Activated CD8-positive, alpha-beta memory T cell treated with anti-CD3 and anti-CD28 coated beads, Interleukin-2, amount 10 ng/mL, durations not matched to agents 7 days and 5 days (primary cell): Measurements from ENCODE around the gene ASXL1. TPM values are rescaled to one million over a fixed set of nuclear protein-coding genes. Genes with fewer than 3 reads are reported as not detected.
A peak's percentile ranks its signal among the peaks of the same experiment; 100 is the strongest.
"Not testable (repeated sequence)": the region's sequence is repeated elsewhere in the genome, so short reads cannot be mapped to it uniquely, and the experiment has no call there.

ENCODE experiments used
- ATAC-seq: fragments of 150-1000 bp; cut with Tn5 transposase; one replicate; pipeline ENCODE4 v1.10.0; 2021; ENCODE audit warnings: moderate library complexity
- CTCF ChIA-PET: fragments of 350-600 bp; sonication (Branson Sonifier 250); formaldehyde crosslinking; loops from one replicate; lab custom pipeline; 2021; ENCODE audit warnings: antibody characterized with exemption; lab: Charles Lee
- DNase-seq: peaks from one replicate; pipeline ENCODE4 v3.0.0-alpha.2; 2020
- H3K27ac Mint-ChIP-seq: one replicate; pipeline ENCODE4 v1.8.0; 2021; ENCODE audit warnings: mild to moderate bottlenecking, mixed read lengths
- H3K27me3 Mint-ChIP-seq: one replicate; pipeline ENCODE4 v1.8.0; 2021; ENCODE audit warnings: mixed read lengths
- H3K36me3 Mint-ChIP-seq: one replicate; pipeline ENCODE4 v1.8.0; 2021; ENCODE audit warnings: mild to moderate bottlenecking, mixed read lengths
- H3K4me1 Mint-ChIP-seq: one replicate; pipeline ENCODE4 v1.8.0; 2021; ENCODE audit warnings: mixed read lengths
- H3K4me3 Mint-ChIP-seq: one replicate; pipeline ENCODE4 v1.8.0; 2021; ENCODE audit warnings: mild to moderate bottlenecking, moderate library complexity, mixed read lengths
- H3K9me3 Mint-ChIP-seq: one replicate; pipeline ENCODE4 v1.8.0; 2022; ENCODE audit warnings: low read depth, mixed read lengths
- total RNA-seq, 2 experiments: library from RNA; stranded (reverse); gene quantifications; one replicate each; pipeline ENCODE4 v1.2.3, GENCODE V29; 2021

ASXL1 gene
- total RNA-seq, 2 experiments from 2014 or later = 134 to 135 TPM

DNA sequence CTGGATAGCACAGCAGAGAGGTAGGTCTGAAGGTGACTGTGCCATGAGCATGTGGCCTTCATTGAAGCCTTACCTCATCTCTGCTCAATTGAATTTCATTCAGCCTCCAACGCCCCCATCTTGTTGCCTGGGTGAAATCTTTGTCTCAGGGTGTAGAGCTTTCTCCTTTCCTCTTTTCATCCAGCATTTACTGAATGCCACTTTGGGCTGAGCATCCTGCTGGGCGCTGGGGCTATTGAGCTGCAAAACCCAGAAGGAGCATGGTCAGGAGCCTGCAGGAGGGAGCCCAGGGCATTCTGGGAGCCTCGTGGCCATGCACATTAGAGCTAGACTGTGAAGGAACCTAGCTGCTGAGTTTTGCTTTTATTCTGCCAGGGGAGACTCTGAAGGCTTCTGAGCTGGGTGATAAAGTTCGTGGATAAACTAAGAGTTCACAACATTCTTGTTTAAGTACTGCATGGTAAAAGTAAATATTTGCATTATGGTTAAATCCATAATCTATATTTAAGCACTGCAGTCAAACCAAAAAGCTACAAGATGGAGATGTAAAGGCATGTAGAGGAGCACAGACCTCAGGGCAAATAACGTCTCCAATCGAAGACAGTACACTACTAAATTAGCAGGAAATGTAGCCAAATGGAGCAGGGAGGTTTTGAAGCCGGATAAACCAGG, 13.2 kb upstream of the ASXL1 start:
- Mint-ChIP-seq H3K4me1 (peaks cover 10% of the 10 kb centered on the region), H3K27ac (no peak overlapping the region), H3K9me3 (no peaks in the 10 kb centered on the region), H3K4me3 (no peak overlapping the region), H3K36me3 (peaks cover 9% of the 10 kb centered on the region), H3K27me3 (no peaks in the 10 kb centered on the region)
- DNase-seq (no peak), ATAC-seq (no peak)
- CTCF ChIA-PET = interaction anchor here (0.7 to 1.9 kb wide), 3 partner anchors 9 to 11 kb away, joined by 3 to 5 read pairs (median 4); no protein-coding TSS in a partner anchor

- H3K4me1 Mint-ChIP-seq = peaks cover 21% of the 10 kb centered on the region
- CTCF ChIA-PET = no interaction called here
Measured at GRCh38 chr20:32348207-32348606, 9.9 kb upstream of the ASXL1 start.

DNA sequence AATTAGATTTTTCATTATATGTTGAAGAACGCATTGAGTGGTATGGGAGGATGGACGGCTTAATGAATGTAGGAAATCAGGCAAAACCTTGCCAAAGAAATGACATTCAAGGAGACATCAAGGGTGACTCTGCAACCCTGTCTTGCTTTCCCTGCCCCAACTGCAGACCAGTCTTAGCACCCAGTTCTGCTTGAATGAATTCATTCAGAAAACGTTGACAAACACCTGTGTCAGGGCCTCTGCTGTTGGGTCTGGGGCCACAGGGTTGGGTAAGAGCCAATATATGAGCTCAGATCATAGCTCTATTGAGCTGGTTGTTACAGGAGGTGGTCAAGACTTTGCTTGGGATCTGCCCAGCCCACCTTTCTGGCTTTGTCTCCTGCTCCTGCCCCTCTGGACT, 7.7 kb upstream of the ASXL1 start:
- peaks cover 37% of the 10 kb centered on the region for H3K4me1 Mint-ChIP-seq
- peaks cover 13% of the 10 kb centered on the region for H3K36me3 Mint-ChIP-seq
- ATAC-seq (no peak), DNase-seq (no peak)
- no peak overlapping the region for H3K4me3 Mint-ChIP-seq
- H3K27me3 Mint-ChIP-seq = peaks cover 2% of the 10 kb centered on the region
- no peak overlapping the region for H3K27ac Mint-ChIP-seq
- CTCF ChIA-PET = interaction anchor here (0.8 to 1.2 kb wide), 3 partner anchors 9 to 17 kb away, joined by 3 to 5 read pairs (median 4); no protein-coding TSS in a partner anchor
- no peaks in the 10 kb centered on the region for H3K9me3 Mint-ChIP-seq

More at GRCh38 chr20:32348207-32348606, 9.9 kb upstream of the ASXL1 start:
- DNase-seq (no peak), ATAC-seq (no peak)
- Mint-ChIP-seq H3K27ac (no peak overlapping the region), H3K27me3 (peaks cover 2% of the 10 kb centered on the region), H3K4me3 (no peak overlapping the region), H3K9me3 (no peaks in the 10 kb centered on the region), H3K36me3 (peaks cover 13% of the 10 kb centered on the region)

DNA sequence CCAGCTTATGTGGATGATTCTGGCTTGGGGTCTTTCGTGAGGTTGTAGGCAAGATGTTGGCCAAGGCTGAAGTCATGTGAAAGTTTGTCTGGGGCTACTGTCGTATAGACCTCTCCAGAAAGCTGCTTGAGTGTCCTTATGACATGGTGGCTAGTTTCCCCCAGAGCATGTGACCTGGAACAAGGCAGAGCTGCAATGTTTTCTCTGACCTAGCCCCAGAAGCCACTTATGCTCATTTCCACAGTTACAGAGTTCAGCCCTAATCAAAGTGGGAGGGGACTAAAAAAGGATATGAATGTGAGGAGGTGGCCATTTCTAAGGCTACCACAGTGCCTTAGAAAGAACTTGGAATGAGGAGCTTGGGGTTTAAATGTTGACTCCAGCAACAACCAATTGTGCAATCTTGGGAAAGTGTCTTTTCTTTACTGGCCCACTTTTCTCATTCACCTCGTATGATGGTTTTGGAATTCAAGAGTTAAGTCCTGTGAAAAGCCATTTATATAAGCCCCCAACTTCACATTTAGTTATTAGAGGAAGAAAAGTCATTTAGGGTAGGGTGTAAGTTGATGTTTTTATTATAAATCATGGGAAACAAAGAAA, 5.9 kb upstream of the ASXL1 start:
- ATAC-seq (peak; percentile 46), DNase-seq (peak; percentile 67)
- Mint-ChIP-seq H3K27ac (peak overlapping the region; percentile 81), H3K4me1 (peaks cover 53% of the 10 kb centered on the region), H3K9me3 (no peaks in the 10 kb centered on the region), H3K27me3 (peaks cover 2% of the 10 kb centered on the region), H3K4me3 (peak overlapping the region; percentile 22), H3K36me3 (peaks cover 13% of the 10 kb centered on the region)
- CTCF ChIA-PET = interaction anchor here (0.7 to 1.7 kb wide), 5 partner anchors 11 to 74 kb away, joined by 3 to 5 read pairs (median 3); no protein-coding TSS in a partner anchor

GRCh38 chr20:32353848-32354496, 4.2 kb upstream of the ASXL1 start:
- H3K36me3 Mint-ChIP-seq = peaks cover 13% of the 10 kb centered on the region
- H3K4me3 Mint-ChIP-seq = no peak overlapping the region
- H3K27me3 Mint-ChIP-seq = peaks cover 2% of the 10 kb centered on the region
- peak overlapping the region; percentile 100 for H3K27ac Mint-ChIP-seq
- DNase-seq = no peak
- ATAC-seq = no peak
- H3K9me3 Mint-ChIP-seq = no peaks in the 10 kb centered on the region
- CTCF ChIA-PET = interaction anchor here (1.1 to 1.5 kb wide), 3 partner anchors 9 to 20 kb away, joined by 3 to 5 read pairs (median 4); no protein-coding TSS in a partner anchor
- peaks cover 57% of the 10 kb centered on the region for H3K4me1 Mint-ChIP-seq

DNA sequence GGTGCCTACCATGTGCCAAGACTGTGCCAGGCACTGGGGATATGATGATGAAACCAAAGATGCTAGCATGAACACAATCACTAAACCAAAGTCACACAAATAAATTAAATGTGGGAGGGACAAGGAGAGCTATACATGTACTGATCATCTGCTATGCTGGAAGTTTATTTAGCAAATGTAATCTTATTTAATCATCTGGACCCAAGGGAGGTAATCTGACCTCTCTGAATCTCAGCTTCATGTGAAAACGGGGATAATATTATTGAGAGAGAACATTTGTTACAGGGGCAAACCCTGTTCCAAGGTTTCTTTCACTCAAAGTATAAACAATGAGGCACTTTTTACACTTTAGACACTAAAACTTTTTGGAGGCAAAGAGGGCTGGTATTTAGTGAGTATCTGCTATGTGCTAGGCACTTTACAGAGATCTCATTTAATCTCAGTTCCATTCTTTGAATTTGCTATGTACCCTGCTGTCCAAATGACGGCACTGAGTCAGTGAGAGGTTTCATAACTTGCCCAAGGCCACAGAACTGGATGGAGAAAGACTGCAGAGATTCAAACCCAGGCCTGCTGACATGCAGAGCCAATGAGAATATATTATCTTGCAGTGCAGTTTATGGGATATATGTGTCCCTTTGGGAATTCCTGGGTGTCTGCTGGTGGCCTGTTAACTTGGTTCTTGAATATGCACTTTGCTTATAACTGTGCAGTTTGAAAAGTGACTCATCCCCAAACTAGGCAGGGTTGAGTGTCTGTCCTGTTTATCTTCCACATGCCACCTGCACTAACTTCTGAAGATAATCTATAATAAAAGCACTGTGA, 3.3 kb upstream of the ASXL1 start:
- H3K4me3 Mint-ChIP-seq = peak overlapping the region; percentile 31
- ATAC-seq = peak; percentile 9
- CTCF ChIA-PET = interaction anchor here (1.1 to 1.8 kb wide), 4 partner anchors 9 to 21 kb away, joined by 3 to 5 read pairs (median 4); no protein-coding TSS in a partner anchor
- peak; percentile 63 for DNase-seq
- H3K9me3 Mint-ChIP-seq = no peaks in the 10 kb centered on the region
- peak overlapping the region; percentile 100 for H3K27ac Mint-ChIP-seq
- peaks cover 56% of the 10 kb centered on the region for H3K4me1 Mint-ChIP-seq
- H3K27me3 Mint-ChIP-seq = peaks cover 2% of the 10 kb centered on the region
- H3K36me3 Mint-ChIP-seq = peaks cover 13% of the 10 kb centered on the region

DNA sequence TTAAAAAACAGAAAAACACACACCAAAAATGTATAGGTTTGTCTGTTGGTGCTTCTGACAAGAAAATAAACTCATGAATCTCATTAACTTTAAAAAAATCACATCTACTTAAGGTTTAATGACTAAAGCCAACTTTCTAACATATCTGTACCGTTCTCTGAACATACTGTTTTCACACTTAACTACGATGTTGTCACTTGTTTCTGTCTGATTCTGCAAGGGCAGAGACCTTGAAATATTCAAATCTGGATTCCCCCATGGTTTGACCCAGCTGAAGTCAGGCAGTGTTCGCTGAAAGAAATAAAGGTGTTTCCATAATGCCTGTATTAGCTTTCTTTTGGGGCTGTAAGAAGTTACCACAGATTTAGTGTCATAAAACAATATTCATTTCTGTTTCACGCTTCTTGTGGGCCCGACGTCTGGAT, 2.7 kb upstream of the ASXL1 start:
- CTCF ChIA-PET = interaction anchor here (1.8 kb wide), 1 partner anchor 18 kb away, joined by 5 read pairs; no protein-coding TSS in a partner anchor
- ATAC-seq = no peak
- Mint-ChIP-seq H3K4me3 (peak overlapping the region; percentile 31), H3K4me1 (peaks cover 62% of the 10 kb centered on the region), H3K27ac (peak overlapping the region; percentile 100), H3K27me3 (peaks cover 2% of the 10 kb centered on the region), H3K36me3 (peaks cover 17% of the 10 kb centered on the region), H3K9me3 (no peaks in the 10 kb centered on the region)
- peak; percentile 45 for DNase-seq

GRCh38 chr20:32355907-32356621, 2.1 kb upstream of the ASXL1 start:
- H3K9me3 Mint-ChIP-seq, DNase-seq, H3K27me3 Mint-ChIP-seq, ATAC-seq: not testable (repeated sequence)
- H3K27ac Mint-ChIP-seq = peak overlapping the region; percentile 100
- H3K4me3 Mint-ChIP-seq = peak overlapping the region; percentile 92
- peaks cover 19% of the 10 kb centered on the region for H3K36me3 Mint-ChIP-seq
- H3K4me1 Mint-ChIP-seq = peaks cover 67% of the 10 kb centered on the region
- CTCF ChIA-PET = interaction anchor here (1.2 to 1.8 kb wide), 2 partner anchors 19 to 326 kb away, joined by 3 to 5 read pairs; no protein-coding TSS in a partner anchor

DNA sequence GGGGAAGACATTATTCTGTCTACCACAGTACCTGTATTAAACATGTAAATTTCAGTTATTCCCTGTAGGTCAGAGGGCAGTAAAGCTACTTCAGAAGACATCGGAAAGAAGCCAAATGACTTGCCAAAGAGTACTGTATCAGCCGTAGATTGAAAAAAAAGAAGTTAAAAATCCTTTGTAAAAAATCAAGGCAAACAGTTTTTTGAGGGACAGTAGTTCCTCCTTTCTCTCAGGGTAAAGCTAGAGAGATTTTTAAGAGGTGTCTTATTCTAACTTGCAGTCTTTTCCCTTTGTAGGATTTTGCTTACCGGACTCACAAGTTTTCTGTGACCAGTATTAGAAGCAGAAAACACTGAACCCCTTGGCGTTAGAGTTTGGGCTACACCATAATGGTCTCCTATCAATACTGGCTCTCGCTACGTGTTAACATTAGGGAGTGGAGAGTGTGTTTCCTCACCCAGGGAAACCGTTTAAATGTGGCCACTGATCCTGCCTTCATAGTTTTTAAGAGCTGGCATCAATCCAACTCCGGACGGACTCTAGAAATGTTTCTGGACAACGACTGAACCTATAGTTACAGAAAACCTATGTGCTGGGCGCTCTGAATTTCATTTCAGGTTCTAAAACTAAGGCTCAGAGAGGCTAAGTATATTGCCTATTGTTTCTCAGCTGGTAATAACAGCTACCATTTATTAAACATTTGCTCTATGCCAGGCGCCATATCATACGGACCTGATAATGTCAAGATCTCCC, 1.3 kb upstream of the ASXL1 start:
- DNase-seq = no peak
- no peaks in the 10 kb centered on the region for H3K9me3 Mint-ChIP-seq
- peaks cover 2% of the 10 kb centered on the region for H3K27me3 Mint-ChIP-seq
- H3K36me3 Mint-ChIP-seq = peaks cover 21% of the 10 kb centered on the region
- CTCF ChIA-PET = interaction anchor here (0.6 to 1.8 kb wide), 3 partner anchors 20 to 1327 kb away, joined by 3 to 5 read pairs (median 3); no protein-coding TSS in a partner anchor
- peak overlapping the region; percentile 100 for H3K27ac Mint-ChIP-seq
- no peak for ATAC-seq
- H3K4me1 Mint-ChIP-seq = peaks cover 66% of the 10 kb centered on the region
- peak overlapping the region; percentile 92 for H3K4me3 Mint-ChIP-seq

DNA sequence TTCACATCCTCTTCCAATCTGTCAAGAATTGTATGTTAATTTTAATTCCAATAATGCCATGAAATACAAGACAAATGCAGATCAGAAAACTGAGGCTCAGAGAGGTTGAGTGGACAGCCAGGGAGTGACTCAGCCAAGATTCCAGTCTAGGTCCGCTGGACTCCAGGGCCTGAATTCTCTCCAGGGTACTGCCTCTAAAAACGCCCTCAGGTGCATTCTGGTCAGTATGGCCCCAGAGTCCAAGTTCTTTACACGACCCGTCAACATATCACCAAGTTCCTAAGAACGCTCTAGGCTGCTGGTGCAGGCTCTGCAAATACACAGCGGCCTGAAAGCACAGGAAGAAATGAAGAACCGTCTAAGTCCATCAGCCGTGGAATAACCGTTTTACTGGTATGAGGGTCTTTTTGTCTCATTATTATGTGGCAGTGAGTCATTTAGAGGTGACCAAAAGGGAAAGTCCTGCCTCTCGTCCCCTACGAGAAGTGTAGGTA, 709 bp upstream of the ASXL1 start:
- H3K27me3 Mint-ChIP-seq = no peaks in the 10 kb centered on the region
- H3K4me3 Mint-ChIP-seq = peak overlapping the region; percentile 92
- peaks cover 19% of the 10 kb centered on the region for H3K36me3 Mint-ChIP-seq
- DNase-seq (no peak), ATAC-seq (peak; percentile 8)
- no peaks in the 10 kb centered on the region for H3K9me3 Mint-ChIP-seq
- peak overlapping the region; percentile 100 for H3K27ac Mint-ChIP-seq
- peaks cover 65% of the 10 kb centered on the region for H3K4me1 Mint-ChIP-seq
- CTCF ChIA-PET = interaction anchor here (0.6 to 1.2 kb wide), 4 partner anchors 25 to 1326 kb away, joined by 3 to 6 read pairs (median 3); no protein-coding TSS in a partner anchor

- peak overlapping the region; percentile 92 for H3K4me3 Mint-ChIP-seq
- CTCF ChIA-PET = interaction anchor here (1.2 to 1.9 kb wide), 4 partner anchors 16 to 150 kb away, joined by 4 to 6 read pairs (median 6); no protein-coding TSS in a partner anchor
- peaks cover 72% of the 10 kb centered on the region for H3K4me1 Mint-ChIP-seq
- H3K36me3 Mint-ChIP-seq = peaks cover 21% of the 10 kb centered on the region
- ATAC-seq = no peak
- no peaks in the 10 kb centered on the region for H3K27me3 Mint-ChIP-seq
- H3K9me3 Mint-ChIP-seq = no peaks in the 10 kb centered on the region
- H3K27ac Mint-ChIP-seq = peak overlapping the region; percentile 41
- DNase-seq = no peak
Measured at GRCh38 chr20:32358632-32358882, 426 bp downstream of the ASXL1 start.
